Measurements from ENCODE around the gene DTX2.

GRCh38 chr7:76423666-76424412 lies 37.7 kb upstream of the DTX2 start:
- no peak for TF ChIP-seq EP300 (IDR thresholded peaks at IDR 0.05)
- no peak for TF ChIP-seq ZFP36 (IDR thresholded peaks at IDR 0.05; ENCODE audit: borderline replicate concordance, partially characterized antibody)
- no peak for TF ChIP-seq CTCF (IDR thresholded peaks at IDR 0.05)

Measured in A549 (cell line).